Testis (tissue), 2 donors: ENCODE results near the gene EEF1A2.

Source experiments
- CTCF ChIP-seq, 3 experiments: fragments of 450-650 bp in 2 of 3; fragments of 200-600 bp in 1 of 3; sonication (generic) in 1 of 3; IDR thresholded peaks; one replicate each; pipeline ENCODE4 v1.5.1; 2016 to 2019; ENCODE audit warnings: antibody characterized with exemption in 3 of 3, mild to moderate bottlenecking in 2 of 3, moderate library complexity in 1 of 3
- POLR2A ChIP-seq: fragments of 450-650 bp; IDR thresholded peaks from one replicate; pipeline ENCODE4 v1.6.1; 2017; ENCODE audit warnings: antibody characterized with exemption, mild to moderate bottlenecking, moderate library complexity

GRCh38 chr20:63544958-63545516, 46.2 kb upstream of the EEF1A2 start:
- TF ChIP-seq POLR2A: no peak
- no peak for TF ChIP-seq CTCF (IDR thresholded peaks at IDR 0.05)
